ENCODE data around the gene HCN3. TPM values are rescaled to one million over a fixed set of nuclear protein-coding genes. Genes with fewer than 3 reads are reported as not detected.

Gene HCN3
- total RNA-seq, 1 donor from 2014 or later, result 1.9 TPM

Other genes starting within 250 kb of the HCN3 start
- gene DCST2, start 243.7 kb upstream of the HCN3 start, total RNA-seq (ENCODE audit: low replicate concordance), result 1.8 and 2.0 TPM in 2 replicates
- not detected in 2 replicates for gene DCST1, start 243.6 kb upstream of the HCN3 start, total RNA-seq (ENCODE audit: low replicate concordance)
- gene ADAM15, start 226.1 kb upstream of the HCN3 start, total RNA-seq (ENCODE audit: low replicate concordance), result 15.7 and 44.9 TPM in 2 replicates
- 10.7 and 18.4 TPM in 2 replicates for gene EFNA4, start 213.7 kb upstream of the HCN3 start, total RNA-seq (ENCODE audit: low replicate concordance)
- 4.0 and 9.6 TPM in 2 replicates for gene EFNA3, start 198.6 kb upstream of the HCN3 start, total RNA-seq (ENCODE audit: low replicate concordance)
- gene EFNA1, start 149.6 kb upstream of the HCN3 start, total RNA-seq (ENCODE audit: low replicate concordance), result 0.34 and 0.65 TPM in 2 replicates
- 14.4 and 29.0 TPM in 2 replicates for gene SLC50A1, start 141.6 kb upstream of the HCN3 start, total RNA-seq (ENCODE audit: low replicate concordance)
- 16.8 and 133 TPM in 2 replicates for gene DPM3, start 136.9 kb upstream of the HCN3 start, total RNA-seq (ENCODE audit: low replicate concordance)
- 37.8 and 100 TPM in 2 replicates for gene KRTCAP2, start 104.2 kb upstream of the HCN3 start, total RNA-seq (ENCODE audit: low replicate concordance)
- gene TRIM46, start 103.6 kb upstream of the HCN3 start, total RNA-seq (ENCODE audit: low replicate concordance), result 3.9 and 10.2 TPM in 2 replicates
- gene THBS3, start 69.6 kb upstream of the HCN3 start, total RNA-seq (ENCODE audit: low replicate concordance), result 19.3 and 30.4 TPM in 2 replicates
- gene MTX1, start 68.8 kb upstream of the HCN3 start, total RNA-seq (ENCODE audit: low replicate concordance), result 25.6 and 46.5 TPM in 2 replicates
- gene ENTREP3, start 22.0 kb upstream of the HCN3 start, total RNA-seq (ENCODE audit: low replicate concordance), result 4.8 and 14.9 TPM in 2 replicates
- 21.8 and 44.8 TPM in 2 replicates for gene SCAMP3, start 15.1 kb upstream of the HCN3 start, total RNA-seq (ENCODE audit: low replicate concordance)
- 41.7 and 62.2 TPM in 2 replicates for gene CLK2, start 4.0 kb upstream of the HCN3 start, total RNA-seq (ENCODE audit: low replicate concordance)
- 0.53 and 0.54 TPM in 2 replicates for gene PKLR, start 24.0 kb downstream of the HCN3 start, total RNA-seq (ENCODE audit: low replicate concordance)
- 215 and 266 TPM in 2 replicates for gene FDPS, start 31.4 kb downstream of the HCN3 start, total RNA-seq (ENCODE audit: low replicate concordance)
- gene RUSC1, start 43.4 kb downstream of the HCN3 start, total RNA-seq (ENCODE audit: low replicate concordance), result 17.0 and 43.4 TPM in 2 replicates